HG03039 (cell line): ENCODE results near the gene ARID2.

ENCODE experiments used
- ATAC-seq: cut with Tn5 transposase; IDR thresholded peaks from one replicate; pipeline ENCODE4 v1.9.1; 2021; ENCODE audit warnings: mild to moderate bottlenecking, moderate library complexity; ENCODE audit not compliant: unreplicated experiment

ARID2 gene

GRCh38 chr12:45760333-45760732 lies 30.8 kb downstream of the ARID2 start:
- no peak for ATAC-seq

GRCh38 chr12:45762185-45763110 lies 32.9 kb downstream of the ARID2 start:
- ATAC-seq, result no peak

GRCh38 chr12:45763381-45763780 lies 33.9 kb downstream of the ARID2 start:
- ATAC-seq, result no peak

DNA sequence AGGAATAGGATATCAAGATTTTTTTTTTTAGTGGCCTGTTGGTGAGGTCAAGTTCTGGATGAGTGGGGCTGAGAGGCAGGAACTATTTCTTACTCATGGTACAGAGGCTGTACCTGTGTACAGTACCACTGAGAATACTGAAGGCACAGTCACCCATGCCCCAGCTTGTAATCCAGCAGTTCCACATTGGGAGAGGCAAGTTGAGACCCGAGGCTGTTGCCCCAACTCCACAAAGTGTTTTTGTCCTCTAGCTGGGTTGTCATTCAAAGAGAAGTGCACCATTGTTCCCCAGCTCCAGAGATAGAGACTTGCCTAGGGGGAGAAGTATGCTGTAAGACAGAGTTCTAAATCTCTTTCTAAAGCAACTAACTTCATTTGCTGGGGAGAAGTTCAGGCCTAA lies 38.7 kb downstream of the ARID2 start:
- no peak for ATAC-seq

- no peak for ATAC-seq
Observed at GRCh38 chr12:45773747-45774146, 44.2 kb downstream of the ARID2 start.

- ATAC-seq, result no peak
Observed at GRCh38 chr12:45774508-45775162, 45.1 kb downstream of the ARID2 start.

GRCh38 chr12:45775465-45775864 lies 46.0 kb downstream of the ARID2 start:
- no peak for ATAC-seq

DNA sequence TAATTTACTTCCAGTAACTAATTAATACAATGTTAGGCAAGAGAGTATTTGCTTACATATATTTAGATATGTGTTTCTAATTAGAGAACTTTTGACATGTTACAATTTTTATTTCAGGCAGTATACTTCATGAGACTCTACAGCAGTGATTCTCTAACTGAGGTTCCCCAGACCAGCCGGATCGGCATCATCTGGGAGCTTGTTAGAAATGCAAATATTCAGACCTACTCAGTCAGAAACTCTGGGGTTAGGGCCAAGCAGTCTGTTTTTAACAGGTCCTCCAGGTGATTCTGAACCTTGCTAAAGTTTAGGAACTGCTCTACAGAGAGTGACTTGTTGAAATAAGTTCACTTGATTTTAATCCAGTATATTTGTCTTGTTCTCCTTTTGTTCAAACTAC lies 46.5 kb downstream of the ARID2 start:
- ATAC-seq, result no peak

GRCh38 chr12:45779936-45780335 lies 50.4 kb downstream of the ARID2 start:
- ATAC-seq, result no peak

GRCh38 chr12:45781080-45781479 lies 51.6 kb downstream of the ARID2 start:
- no peak for ATAC-seq

- ATAC-seq, result no peak
Observed at GRCh38 chr12:45785315-45785714, 55.8 kb downstream of the ARID2 start.

- no peak for ATAC-seq
Observed at GRCh38 chr12:45789025-45789424, 59.5 kb downstream of the ARID2 start.

GRCh38 chr12:45794422-45794821 lies 64.9 kb downstream of the ARID2 start:
- ATAC-seq, result no peak

- ATAC-seq, result no peak
Observed at GRCh38 chr12:45801625-45802024, 72.1 kb downstream of the ARID2 start.

DNA sequence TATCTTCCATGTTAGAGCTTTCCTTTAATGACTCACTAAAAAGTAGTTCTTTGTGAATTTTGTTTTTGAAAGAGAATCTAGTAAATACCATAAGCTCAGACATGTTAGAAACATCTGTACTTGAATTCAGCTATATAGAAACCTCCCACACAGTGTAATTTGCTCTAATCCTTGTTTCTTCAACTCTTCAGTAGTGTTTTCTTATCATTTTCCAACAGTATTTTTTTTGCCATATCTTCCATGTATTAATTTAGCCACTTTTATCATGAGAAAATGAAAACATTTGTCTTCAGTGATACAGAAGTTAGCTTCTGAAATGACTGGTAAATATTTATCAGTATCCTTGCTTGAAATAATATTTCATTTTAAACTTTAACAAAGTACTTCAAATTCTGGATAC lies 73.6 kb downstream of the ARID2 start:
- no peak for ATAC-seq

DNA sequence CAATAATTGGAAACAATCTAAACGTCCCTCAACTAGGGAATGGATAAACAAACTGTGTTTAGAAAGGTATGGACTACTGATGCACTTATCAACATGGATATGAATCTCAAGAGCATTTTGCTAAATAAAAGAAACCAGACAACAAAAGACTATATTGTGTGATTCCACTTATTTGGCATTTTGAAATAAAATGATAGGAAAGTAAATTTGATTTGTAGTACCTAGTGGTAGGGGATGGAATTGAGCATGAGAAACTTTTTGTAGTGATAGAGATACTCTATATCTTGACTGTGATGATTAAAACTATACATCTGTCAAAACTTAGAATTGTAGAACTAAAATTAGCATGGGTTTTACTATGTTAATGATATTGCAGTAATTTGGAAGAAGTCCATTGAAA lies 87.1 kb downstream of the ARID2 start:
- no peak for ATAC-seq

GRCh38 chr12:45827974-45828373 lies 98.5 kb downstream of the ARID2 start:
- no peak for ATAC-seq

DNA sequence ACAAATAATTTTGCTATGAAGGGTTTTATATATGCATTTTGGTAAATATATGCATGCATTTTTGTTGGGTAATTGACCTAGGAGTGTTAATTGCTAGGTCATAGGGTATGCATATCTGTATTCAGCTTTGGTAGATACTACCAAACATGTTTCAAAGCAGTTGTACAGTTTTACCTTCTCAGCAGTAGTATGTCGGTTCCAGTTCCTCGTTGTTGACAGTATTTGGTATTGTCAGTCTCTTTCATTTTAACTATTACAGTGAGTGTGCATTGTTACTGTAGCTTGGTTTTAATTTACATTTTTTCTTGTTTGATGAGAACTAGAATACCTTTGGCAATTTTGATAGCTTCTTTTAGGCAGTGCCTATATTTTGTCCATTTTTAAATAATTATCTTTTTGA lies 98.9 kb downstream of the ARID2 start:
- ATAC-seq, result no peak

DNA sequence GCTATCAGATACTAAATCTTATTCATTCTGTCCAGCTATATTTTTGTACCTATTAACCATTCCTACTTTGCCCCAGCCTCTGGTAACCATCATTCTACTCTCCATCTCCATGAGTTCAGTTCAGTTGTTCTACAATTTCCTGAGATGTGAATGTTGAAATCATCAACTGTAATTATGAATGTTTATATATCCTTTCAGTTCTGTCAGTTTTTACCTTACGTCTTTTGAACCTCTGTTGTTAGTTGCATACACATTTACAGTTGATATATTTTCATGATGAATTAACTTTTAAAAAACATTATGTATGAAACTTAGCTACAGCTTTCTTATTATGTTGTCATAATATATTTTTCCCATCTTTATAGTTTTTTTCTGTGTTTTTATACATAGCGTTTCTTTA lies 102.1 kb downstream of the ARID2 start:
- ATAC-seq, result no peak

- no peak for ATAC-seq
Observed at GRCh38 chr12:45833401-45833800, 103.9 kb downstream of the ARID2 start.

DNA sequence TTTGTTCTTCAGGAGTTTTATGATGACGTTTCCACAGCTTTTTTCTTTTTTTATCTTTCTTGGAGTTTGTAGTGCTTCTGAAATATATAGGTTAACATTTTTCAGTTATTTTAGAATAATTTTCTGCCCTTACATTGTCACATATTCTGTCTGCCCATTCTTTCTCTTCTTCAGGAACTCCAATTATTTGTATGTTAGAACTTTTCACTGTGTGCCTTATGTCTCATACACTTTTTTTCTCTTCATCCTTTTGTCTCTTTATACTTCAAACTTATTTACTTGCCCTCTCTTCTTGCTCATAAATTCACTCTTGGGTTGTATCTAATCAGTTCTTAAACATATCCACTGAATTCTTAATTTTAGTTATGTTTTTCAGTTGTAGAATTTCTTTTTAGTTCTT lies 105.3 kb downstream of the ARID2 start:
- ATAC-seq, result no peak

DNA sequence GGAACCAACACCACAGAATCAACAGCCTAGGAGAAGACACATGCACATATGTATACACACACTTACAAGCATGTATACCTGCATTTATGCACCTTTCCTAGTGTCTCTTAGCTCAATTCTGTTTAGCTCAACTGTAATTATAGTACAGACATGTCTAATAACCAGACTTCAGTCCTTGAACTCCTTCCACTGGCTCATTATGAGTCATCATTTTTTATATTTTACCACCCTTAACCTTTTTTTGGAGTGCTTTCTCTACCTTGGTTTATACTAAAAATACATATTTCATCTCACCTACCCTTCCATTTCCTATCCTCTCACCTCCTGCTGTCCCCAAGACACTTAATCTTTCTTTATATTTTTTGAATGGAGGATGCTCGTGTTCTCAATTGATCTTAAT lies 110.4 kb downstream of the ARID2 start:
- ATAC-seq, result no peak
